GM18511 (cell line): Measurements from ENCODE around the gene ZRANB3.
"Not testable (repeated sequence)": the region's sequence is repeated elsewhere in the genome, so short reads cannot be mapped to it uniquely, and the experiment has no call there.

Source experiments
- ATAC-seq: cut with Tn5 transposase; IDR thresholded peaks from one replicate; pipeline ENCODE4 v1.9.1; 2021; ENCODE audit warnings: mild to moderate bottlenecking, moderate library complexity; ENCODE audit not compliant: unreplicated experiment

Gene ZRANB3

DNA sequence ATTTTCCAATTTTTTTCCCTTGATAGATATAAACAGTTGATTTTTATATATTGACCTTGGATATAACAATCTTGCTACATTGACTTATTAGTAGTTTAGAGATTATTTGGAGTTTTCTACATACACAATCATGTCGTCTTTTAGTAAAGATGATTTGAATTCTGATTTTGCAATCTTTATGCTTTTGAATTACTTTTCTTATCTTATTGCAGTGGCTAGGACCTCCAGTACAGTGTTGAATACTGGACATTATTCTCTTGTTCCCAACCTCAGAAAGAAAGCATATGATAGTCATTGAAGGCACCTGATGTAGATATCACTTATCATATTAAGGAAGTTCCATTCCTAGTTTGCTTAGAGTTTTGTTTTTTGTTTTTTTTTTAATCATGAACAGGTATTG, 388.7 kb downstream of the ZRANB3 start:
- no peak for ATAC-seq

DNA sequence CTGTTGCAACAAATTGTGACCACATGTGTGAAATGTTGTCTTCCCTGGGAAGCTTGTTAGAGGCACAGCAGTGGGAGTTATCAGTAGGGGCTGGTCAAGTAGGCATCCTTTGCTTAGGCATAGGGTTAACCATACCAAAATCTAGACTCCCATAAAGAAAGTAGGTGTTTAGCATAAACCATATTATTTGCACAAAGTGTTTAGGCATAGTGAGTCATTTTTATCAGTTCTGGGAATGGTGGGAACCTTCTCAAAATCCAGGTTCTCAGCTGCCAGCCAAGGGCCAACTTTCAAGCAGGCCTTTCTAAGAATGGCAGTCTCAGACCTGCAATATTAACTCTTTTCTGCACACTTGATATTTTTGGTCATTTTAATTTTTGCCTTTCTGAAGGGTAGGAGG, 390.4 kb downstream of the ZRANB3 start:
- no peak for ATAC-seq

DNA sequence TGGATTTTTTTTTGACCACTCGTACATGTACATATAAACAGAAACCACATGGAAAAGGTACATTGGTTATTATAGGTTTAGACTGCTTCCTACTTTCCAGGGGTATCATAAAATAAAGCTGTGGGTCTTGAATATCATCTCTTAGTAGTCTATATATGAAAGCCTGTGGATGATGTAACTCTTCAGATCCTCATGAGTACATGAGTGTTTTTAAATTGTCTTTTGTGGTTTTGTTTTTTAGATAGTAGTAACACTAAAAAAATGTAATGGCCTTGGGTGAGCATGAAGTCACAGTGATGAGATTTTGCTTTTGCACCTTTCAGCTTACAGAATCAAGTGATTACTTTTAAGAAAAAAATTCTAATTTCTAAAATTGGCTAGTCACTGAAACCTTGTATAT, 398.7 kb downstream of the ZRANB3 start:
- ATAC-seq: no peak

DNA sequence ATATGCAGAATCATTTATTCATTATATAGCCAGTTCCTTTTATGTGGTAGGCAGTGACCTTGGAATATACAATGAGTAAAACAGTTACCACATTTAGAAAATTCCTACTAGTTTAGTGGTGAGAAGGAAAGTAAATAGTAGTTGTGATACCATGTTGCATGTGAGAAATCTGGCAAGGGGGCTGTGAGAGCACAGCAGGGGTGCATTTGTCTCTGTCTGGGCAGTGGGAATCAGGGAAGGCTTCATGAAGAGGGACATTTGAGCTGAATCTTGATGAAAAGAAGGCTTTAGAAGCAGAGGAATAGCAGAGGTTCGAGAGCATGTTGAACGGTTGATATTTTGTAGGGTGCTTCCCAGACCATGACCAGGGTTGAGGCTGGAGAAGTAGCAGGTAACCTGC, 400.3 kb downstream of the ZRANB3 start:
- ATAC-seq: no peak

DNA sequence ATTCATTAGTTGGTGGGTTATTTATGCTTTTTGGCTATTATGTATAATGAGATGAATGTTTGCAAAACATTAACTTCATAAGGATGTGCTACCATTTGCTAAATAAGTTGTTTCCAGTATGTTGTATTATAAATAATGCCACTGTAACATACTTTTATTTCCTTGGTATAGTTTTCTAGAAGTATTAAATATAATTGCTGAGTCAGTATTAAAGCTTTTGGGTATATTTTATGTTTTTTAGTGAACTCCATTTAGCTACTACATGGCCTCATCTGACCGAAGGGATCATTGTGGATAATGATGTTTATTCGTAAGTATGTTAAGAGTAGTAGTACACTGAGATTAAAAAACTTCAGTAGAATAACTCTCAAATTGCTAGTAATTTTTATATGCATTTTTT, 405.1 kb downstream of the ZRANB3 start:
- ATAC-seq: no peak

DNA sequence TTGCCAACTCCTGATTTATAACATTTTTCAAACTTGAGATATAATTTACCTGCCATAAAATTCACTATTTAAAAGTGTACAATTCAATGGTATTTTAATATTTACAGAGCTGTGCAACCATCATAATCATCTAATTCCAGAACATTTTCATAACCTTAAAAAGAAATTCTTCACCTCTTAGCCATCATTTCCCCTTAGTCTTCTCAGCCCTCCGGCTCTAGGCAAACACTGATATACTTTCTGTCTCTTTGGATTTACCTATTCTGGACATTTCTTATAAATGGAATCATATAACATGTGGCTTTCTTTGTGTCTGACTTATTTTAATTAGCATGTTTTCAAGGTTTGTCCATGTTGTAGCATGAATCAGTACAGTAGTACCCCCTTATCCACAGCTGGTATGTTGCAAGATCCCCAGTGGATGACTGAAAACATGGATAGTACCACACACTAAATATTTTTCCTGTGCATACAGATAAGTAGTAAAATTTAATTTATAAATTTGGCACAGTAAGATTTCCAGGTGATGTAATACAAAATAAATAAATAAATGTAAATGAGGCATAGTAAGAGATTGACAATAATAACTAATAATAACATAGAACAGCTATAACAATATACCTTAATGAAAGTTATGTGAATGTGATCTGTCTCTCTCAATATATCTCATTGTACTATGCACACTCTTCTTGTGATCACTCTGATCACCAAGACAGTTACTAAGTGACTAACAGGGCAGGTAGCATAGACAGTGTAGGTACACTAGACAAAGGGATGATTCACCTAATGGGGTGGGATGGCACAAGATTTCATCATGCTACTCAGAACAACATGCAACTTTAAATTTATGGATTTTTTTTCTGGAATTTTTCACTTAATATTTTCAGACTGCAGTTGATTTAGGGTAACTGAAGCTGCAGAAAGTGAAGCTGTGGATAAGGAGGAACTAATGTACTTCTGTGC, 405.8 kb downstream of the ZRANB3 start:
- no peak for ATAC-seq

DNA sequence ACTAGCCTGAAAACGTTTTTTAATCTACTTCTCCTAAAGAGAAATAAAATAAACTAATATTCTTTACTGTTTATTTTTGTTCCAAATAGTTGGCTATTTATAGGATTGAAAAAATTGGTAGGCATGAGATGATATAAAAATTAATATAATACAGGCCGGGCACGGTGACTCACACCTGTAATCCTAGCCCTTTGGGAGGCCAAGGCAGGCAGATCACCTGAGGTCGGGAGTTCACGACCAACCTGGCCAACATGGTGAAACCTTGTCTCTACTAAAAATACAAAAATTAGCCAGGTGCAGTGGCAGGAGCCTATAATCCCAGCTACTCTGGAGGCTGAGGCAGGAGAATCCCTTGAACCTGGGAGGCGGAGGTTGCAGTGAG, 409.4 kb downstream of the ZRANB3 start:
- not testable (repeated sequence) for ATAC-seq

DNA sequence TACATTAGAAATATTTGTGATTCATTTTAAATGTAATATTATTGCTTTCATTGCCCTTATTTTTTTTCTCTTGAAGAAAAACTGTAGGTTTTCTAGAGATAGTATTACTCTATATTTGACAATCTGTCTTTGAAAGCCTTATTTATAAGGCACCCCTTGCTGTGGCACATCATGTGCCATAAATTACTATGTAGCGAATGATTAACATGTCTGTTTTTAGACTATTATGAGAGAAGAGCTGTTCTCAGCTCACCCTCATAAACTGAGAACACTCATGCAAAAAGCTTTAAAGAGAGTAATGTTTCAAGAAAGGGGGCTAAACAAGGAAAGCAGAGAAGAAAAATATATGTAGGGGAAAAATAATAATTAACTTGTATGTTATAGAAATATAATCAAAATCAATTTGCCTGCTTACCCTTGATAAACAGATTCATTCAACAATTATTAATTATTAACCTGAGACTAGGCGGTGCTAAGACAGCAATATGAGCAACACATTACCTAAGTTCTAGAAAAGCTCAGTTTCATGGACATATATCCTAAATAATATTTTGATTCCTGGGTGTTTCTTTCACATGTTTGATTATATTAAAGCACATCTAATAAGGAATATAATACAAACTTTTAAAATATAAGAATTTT, 409.9 kb downstream of the ZRANB3 start:
- no peak for ATAC-seq

DNA sequence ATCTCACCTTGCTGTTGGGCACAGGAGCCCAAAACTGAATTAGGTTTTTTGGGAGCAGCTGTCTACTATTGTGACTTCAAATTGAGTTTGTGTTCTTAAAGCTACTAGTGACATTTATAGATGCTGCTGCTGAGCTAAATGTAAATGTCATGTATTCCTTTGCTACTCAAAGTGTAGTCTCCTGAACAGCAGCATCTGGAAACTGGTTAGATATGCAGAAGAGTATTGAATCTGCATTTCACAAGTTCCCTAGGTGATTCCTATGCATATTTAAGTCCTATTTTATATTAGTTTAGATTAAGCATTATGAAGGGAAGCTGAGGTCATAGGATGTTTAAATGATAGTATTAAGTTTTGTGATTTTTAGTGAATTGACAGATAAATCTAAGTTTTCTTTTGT, 411.4 kb downstream of the ZRANB3 start:
- no peak for ATAC-seq

DNA sequence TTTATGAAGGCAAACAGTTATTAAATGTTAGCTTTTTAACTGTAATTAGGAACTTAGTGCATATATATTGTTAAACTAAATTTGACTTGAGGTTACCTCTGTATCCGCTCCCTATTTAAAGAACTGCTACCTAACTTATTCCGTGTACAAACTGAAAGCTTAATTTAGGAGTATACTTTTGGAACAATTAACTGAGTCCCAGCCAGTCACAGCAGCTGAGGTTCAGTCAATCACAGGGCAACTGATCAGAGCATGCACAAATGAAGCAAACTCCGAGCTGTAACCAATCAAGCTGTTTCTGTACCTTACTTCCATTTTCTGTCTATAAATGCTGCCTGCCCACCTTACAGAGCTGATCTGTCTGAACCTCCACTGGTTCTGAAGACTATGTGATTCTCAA, 417.7 kb downstream of the ZRANB3 start:
- ATAC-seq: no peak

DNA sequence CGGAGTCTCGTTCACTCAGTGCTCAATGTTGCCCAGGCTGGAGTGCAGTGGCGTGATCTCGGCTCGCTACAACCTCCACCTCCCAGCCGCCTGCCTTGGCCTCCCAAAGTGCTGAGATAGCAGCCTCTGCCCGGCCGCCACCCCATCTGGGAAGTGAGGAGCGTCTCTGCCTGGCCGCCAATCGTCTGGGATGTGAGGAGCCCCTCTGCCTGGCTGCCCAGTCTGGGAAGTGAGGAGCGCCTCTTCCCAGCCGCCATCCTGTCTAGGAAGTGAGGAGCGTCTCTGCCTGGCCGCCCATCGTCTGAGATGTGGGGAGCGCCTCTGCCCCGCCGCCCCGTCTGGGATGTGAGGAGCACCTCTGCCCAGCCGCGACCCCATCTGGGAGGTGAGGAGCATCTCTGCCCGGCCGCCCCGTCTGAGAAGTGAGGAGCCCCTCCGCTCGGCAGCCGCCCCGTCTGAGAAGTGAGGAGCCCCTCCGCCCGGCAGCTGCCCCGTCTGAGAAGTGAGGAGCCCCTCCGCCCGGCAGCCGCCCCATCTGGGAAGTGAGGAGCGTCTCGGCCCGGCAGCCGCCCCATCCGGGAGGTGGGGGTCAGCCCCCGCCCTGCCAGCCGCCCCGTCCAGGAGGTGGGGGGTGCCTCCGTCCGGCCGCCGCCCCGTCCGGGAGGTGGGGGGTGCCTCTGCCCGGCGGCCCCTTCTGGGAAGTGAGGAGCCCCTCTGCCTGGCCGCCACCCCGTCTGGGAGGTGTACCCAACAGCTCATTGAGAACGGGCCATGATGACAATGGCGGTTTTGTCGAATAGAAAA, 425.3 kb downstream of the ZRANB3 start:
- not testable (repeated sequence) for ATAC-seq

DNA sequence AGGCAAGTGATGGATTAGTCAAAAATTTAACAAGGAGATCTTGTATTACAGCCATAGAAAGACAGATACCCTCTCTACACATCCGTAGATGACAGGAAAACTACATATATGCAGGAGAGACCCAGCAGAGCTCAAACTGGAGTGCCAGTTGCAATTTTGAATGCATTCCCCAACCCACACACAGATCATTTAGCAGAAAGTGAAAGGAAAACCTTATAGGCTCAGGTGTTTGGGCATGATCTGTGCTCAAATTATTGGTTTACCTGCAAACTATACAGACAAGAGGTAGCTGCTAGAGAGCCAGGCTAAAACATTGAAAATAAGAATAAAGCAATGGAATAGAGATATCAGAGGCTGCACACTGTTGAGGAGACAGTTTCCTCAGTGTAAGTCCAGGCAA, 427.2 kb downstream of the ZRANB3 start:
- ATAC-seq: no peak

DNA sequence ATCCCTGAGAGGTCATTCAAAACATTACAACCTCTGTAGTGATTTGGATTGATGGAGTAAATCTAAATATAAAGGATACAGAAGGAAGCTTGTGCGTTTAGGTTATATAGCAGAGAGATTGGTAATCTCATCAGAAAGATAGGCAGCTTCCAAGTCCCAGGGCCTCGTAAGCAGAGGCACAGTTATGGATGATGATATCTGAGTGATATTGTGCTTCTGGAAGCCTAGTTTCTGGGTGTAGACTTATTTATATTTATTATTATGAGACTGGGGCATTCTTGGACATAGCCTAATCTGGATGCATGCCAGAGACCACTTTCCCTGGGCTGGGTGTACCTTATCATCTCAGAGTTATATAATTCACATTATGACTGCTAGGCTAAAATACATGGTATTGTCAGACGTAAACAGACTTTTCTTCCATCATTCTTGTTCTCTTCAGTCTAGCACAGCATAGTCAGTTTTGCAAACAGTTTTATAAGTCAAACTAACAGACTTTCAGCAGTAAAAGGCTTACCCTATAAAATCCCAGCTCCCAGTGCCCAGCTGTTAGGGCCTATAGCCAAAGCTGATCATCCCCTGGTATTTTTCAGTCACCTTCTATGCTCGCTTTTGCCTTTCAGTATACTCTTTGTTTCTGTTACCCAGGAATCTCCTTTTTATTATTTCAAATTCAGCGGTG, 431.1 kb downstream of the ZRANB3 start:
- no peak for ATAC-seq

DNA sequence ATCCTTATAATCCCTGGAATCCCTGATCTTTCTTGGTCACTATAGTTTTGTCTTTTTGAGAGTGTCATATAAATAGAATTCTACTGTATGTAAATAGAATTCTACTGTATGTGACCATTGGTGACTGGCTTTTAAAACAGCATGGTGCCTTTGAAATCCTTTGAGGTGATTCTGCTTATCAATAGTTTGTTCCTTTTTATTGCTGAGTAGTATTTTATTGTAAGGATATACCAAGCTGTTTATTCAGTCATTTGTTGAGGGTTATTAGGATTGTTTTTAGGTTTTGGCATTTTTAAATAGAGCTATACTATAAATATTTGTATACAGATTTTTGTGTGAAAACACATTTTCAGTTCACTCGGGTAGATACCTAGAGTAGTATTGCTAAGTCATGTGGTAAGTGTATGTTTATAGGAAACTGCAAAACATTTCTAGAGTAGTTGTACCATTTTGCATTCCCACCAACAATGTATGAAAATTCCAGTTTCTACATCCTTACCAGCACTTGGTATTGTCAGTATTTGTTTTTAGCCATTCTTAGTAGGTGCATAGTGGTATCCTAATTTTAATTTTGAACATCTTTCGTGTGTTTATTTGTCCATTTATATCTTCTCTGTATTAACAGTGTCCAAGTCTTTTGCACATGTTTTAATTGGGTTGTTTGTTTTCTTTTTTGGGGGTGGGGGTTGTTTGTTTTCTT, 433.3 kb downstream of the ZRANB3 start:
- no peak for ATAC-seq

DNA sequence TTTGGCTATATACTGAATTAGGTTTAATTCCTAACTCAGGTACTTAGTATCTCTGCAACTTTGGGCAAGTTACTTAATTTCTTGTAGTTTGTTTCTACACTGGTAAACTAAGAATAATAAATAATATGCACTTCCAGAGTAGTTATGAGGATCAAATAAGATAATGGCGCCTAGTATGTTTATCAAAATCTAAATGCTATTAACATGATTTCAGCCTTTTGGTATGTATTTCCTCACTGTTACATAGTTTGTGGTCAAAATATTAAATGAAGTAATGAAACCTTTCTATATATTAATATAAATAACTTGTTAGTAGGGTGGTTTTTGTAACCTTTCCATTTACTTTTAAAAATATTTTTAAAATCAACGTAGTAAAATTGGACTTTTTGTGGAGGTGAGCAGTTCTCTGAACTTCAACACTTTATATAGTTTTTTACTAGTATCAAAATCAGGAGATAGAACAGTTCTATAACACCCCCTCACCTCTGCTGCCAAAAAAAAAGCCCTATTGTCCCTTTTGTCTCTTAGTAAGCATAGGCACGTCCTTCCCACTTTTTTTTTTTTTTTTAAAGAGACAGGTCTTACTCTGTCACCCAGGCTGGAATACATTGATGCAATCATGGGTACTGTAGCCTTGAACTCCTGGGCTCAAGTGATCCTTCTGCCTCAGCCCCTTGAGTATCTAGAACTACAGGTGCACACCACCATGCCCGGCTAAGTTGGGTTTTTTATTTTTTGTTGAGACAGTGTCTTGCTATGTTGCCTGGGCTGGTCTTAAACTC, 434.2 kb downstream of the ZRANB3 start:
- ATAC-seq: no peak

DNA sequence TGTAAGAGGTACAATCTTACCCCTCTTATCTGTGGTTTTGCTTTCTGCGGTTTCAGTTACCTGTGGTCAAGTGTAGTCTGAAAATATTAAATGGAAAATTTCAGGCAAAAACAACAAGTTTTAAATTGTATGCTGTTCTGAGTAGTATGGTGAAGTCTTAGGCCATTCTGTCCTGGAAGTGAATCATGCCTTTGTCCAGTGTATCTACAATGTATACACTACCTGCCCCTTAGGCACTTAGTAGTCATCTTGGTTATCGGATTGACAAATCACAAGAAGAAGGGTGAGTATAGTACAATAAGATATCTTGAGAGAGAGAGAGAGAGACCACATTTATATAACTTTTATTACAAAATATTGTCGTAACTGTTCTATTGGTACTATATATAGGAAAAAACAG, 435.4 kb downstream of the ZRANB3 start:
- ATAC-seq: no peak

DNA sequence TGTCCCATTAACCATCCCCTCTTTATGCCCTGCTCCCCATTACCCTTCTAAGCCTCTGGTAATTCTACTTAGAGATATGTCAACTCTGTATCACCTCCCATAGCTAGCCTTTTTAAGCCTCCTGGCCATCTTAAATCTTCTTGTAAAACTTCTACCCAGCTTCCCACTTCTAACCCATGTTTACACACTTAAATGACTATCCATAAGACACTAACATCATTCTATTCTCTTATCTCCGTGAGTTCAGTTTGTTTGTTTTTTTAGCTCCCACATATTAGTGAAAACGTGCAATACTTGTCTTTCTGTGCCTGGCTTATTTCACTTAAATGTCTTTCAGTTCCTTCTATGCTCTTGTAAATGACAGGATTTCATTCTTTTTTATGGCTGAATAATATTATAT, 436.5 kb downstream of the ZRANB3 start:
- no peak for ATAC-seq

DNA sequence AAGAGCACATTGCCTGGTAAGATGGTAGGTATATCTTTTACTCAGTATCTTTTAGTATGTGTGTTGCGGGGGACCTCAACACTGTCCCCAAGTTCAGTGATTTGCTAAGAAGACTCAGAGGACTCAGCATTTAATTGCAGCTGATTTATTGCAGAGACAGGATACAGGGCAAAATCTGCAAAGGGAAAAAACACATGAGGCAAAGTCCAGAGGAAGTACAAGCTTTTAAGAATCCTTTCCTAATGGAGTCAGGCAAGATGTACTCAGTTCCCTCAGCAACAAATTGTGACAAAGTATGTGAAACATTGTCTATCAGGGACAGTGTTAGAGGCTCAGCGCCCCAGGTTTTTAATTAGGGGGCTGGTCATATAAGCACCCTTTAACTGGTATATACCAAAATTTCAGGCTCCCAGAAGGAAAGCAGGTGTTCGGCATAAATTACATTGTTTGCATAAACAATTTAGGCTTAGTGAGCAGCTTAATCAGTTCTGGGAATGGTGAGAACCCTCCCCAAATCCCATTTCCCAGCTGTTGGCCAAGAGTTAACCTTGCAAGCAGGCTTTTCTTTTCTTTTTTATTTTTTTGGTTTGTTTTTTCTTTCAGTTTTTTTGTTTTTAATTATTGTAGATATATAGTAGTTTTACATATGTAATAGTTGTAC, 437.2 kb downstream of the ZRANB3 start:
- no peak for ATAC-seq

DNA sequence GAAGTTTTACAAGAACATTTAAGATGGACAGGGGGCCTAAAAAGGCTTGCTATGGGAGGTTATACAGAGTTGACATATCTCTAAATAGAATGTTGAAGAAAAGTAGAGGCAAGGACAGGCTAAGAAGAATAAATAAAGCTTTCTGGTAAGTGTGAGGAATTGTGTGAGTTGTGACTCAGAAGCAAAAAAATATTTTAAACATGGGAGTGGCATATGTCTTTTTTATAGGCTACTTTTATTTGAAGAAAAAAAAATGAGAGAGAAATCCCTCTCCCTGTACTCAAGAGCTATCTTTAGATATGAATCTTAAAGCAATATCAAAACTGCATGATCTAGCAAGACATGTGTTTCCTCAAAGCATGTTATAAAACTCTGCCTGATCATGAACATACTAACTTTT, 437.8 kb downstream of the ZRANB3 start:
- no peak for ATAC-seq
